ENCODE data around the gene IL3.

Gene IL3

GRCh38 chr5:132022737-132023136 lies 37.7 kb upstream of the IL3 start:
- no peaks in the 10 kb centered on the region for H3K9me3 Mint-ChIP-seq
- peaks cover 38% of the 10 kb centered on the region for H3K4me1 Mint-ChIP-seq
- H3K27ac Mint-ChIP-seq = peak overlapping the region; percentile 86
- peak overlapping the region; percentile 49 for H3K4me3 Mint-ChIP-seq
- H3K36me3 Mint-ChIP-seq = peaks cover 2% of the 10 kb centered on the region
- peaks cover under 1% of the 10 kb centered on the region for H3K27me3 Mint-ChIP-seq

- Mint-ChIP-seq H3K36me3 (peaks cover 2% of the 10 kb centered on the region), H3K27me3 (peaks cover 1% of the 10 kb centered on the region), H3K27ac (peak overlapping the region; percentile 76), H3K4me3 (peak overlapping the region; percentile 49), H3K9me3 (no peaks in the 10 kb centered on the region), H3K4me1 (peaks cover 37% of the 10 kb centered on the region)
Observed at GRCh38 chr5:132023258-132024116, 37.0 kb upstream of the IL3 start.

- H3K4me1 Mint-ChIP-seq = peaks cover 32% of the 10 kb centered on the region
- H3K9me3 Mint-ChIP-seq = no peaks in the 10 kb centered on the region
- H3K4me3 Mint-ChIP-seq = no peak overlapping the region
- H3K27ac Mint-ChIP-seq = no peak overlapping the region
- peaks cover 2% of the 10 kb centered on the region for H3K36me3 Mint-ChIP-seq
- peaks cover 1% of the 10 kb centered on the region for H3K27me3 Mint-ChIP-seq
Observed at GRCh38 chr5:132024117-132024435, 36.4 kb upstream of the IL3 start.

GRCh38 chr5:132024789-132025402 lies 35.6 kb upstream of the IL3 start:
- Mint-ChIP-seq H3K27me3 (peaks cover 1% of the 10 kb centered on the region), H3K4me3 (no peak overlapping the region), H3K4me1 (peaks cover 26% of the 10 kb centered on the region), H3K9me3 (no peaks in the 10 kb centered on the region), H3K27ac (no peak overlapping the region), H3K36me3 (peaks cover 2% of the 10 kb centered on the region)

GRCh38 chr5:132025403-132025971 lies 35.0 kb upstream of the IL3 start:
- Mint-ChIP-seq H3K9me3 (no peaks in the 10 kb centered on the region), H3K36me3 (peaks cover 2% of the 10 kb centered on the region), H3K4me3 (no peak overlapping the region), H3K4me1 (peaks cover 20% of the 10 kb centered on the region), H3K27me3 (peaks cover 1% of the 10 kb centered on the region), H3K27ac (no peak overlapping the region)

GRCh38 chr5:132026516-132027008 lies 33.9 kb upstream of the IL3 start:
- Mint-ChIP-seq H3K27me3 (peaks cover 1% of the 10 kb centered on the region), H3K4me1 (peaks cover 11% of the 10 kb centered on the region), H3K4me3 (no peak overlapping the region), H3K27ac (no peak overlapping the region), H3K36me3 (peaks cover 2% of the 10 kb centered on the region), H3K9me3 (no peaks in the 10 kb centered on the region)

GRCh38 chr5:132027027-132027426 lies 33.4 kb upstream of the IL3 start:
- Mint-ChIP-seq H3K27me3 (peaks cover 1% of the 10 kb centered on the region), H3K4me1 (peaks cover 11% of the 10 kb centered on the region), H3K36me3 (peaks cover 2% of the 10 kb centered on the region), H3K4me3 (no peak overlapping the region), H3K9me3 (no peaks in the 10 kb centered on the region), H3K27ac (no peak overlapping the region)

- no peak overlapping the region for H3K27ac Mint-ChIP-seq
- peaks cover 8% of the 10 kb centered on the region for H3K36me3 Mint-ChIP-seq
- H3K4me3 Mint-ChIP-seq = no peak overlapping the region
- peaks cover 17% of the 10 kb centered on the region for H3K9me3 Mint-ChIP-seq
- H3K27me3 Mint-ChIP-seq = peaks cover 4% of the 10 kb centered on the region
- peaks cover 11% of the 10 kb centered on the region for H3K4me1 Mint-ChIP-seq
Observed at GRCh38 chr5:132029609-132030330, 30.7 kb upstream of the IL3 start.

DNA sequence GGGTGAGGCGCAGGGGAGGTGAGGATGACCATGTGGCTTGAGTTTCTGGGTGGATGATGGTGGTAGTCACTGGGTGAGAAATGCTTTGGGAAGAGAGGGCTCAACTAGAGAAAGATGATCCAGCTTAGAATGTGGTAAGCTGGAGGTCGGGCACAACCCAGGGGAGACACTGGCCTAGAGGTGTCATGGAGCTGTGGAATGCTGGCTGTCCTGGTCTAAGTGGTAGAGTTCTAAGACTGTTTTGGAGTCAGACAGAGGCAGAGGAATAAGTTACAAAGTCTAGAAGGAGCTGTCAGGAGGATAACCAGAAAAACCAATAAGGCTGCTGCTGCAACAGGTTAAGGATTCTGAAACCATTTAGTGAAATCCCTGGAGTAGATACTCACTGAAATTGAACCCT lies 29.8 kb upstream of the IL3 start:
- peaks cover 8% of the 10 kb centered on the region for H3K36me3 Mint-ChIP-seq
- H3K4me1 Mint-ChIP-seq = peaks cover 11% of the 10 kb centered on the region
- no peak overlapping the region for H3K4me3 Mint-ChIP-seq
- H3K27ac Mint-ChIP-seq = no peak overlapping the region
- peaks cover 17% of the 10 kb centered on the region for H3K9me3 Mint-ChIP-seq
- peaks cover 4% of the 10 kb centered on the region for H3K27me3 Mint-ChIP-seq

DNA sequence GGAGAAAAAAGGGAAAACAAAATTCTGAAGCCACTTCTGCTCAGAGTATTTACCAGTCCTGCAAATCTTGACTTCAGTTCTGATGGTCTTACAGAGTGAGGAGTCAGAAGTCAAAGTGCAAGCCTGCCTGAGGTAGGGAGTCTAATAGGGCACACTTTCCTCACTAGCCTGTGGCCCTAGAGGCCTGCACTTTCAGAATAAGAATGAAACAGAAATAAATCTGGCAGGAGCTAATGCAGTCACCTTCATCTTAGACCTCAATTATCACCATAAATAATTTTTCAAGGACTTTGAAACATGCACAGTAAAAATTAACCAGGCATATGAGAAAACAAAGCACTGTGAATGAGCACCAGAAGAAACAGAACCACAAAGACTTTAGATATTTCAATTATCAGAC lies 28.3 kb upstream of the IL3 start:
- peaks cover 4% of the 10 kb centered on the region for H3K27me3 Mint-ChIP-seq
- peaks cover 17% of the 10 kb centered on the region for H3K9me3 Mint-ChIP-seq
- peaks cover 14% of the 10 kb centered on the region for H3K4me1 Mint-ChIP-seq
- no peak overlapping the region for H3K4me3 Mint-ChIP-seq
- peaks cover 8% of the 10 kb centered on the region for H3K36me3 Mint-ChIP-seq
- H3K27ac Mint-ChIP-seq = no peak overlapping the region

DNA sequence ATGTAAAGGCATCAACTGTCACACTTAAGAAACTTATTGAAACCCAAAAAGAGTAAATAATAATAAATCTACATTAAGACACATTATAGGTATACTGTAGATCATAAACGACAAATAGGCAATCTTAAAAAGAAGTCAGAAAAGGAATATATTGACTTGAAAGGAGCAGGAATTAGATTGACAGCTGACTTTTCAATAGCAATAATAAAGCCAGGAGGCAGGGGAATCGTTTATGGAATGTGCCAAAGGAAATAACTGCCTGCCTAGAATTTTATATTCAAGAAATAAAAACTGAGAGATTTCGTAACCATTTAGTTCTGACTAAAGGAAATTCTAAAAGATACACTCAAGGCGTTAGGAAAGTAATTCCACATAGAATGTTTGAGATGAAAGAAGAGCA lies 27.3 kb upstream of the IL3 start:
- H3K9me3 Mint-ChIP-seq = peaks cover 17% of the 10 kb centered on the region
- H3K27ac Mint-ChIP-seq = no peak overlapping the region
- peaks cover 8% of the 10 kb centered on the region for H3K36me3 Mint-ChIP-seq
- peaks cover 3% of the 10 kb centered on the region for H3K27me3 Mint-ChIP-seq
- H3K4me1 Mint-ChIP-seq = peaks cover 16% of the 10 kb centered on the region
- no peak overlapping the region for H3K4me3 Mint-ChIP-seq

DNA sequence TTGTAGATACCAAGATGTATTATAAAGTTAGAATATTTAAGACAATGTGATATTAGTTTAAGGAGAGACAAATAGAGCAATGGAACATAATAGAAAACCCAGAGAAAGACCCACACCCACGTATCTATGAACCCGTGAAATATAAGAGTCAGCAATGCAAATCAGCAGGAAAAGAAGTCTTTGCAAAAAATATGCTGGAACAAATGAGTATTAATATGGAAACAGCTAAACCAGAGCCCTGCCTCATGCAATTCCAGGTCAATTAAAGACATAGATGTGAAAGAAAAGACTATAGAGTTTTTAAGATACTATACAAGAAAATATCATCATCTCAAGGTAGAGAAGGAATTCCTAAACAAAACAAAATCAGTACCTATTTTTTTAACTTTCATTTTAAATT lies 23.1 kb upstream of the IL3 start:
- H3K27me3 Mint-ChIP-seq = peaks cover 9% of the 10 kb centered on the region
- peaks cover 21% of the 10 kb centered on the region for H3K4me1 Mint-ChIP-seq
- H3K27ac Mint-ChIP-seq = no peak overlapping the region
- peaks cover 21% of the 10 kb centered on the region for H3K9me3 Mint-ChIP-seq
- no peak overlapping the region for H3K4me3 Mint-ChIP-seq
- H3K36me3 Mint-ChIP-seq = peaks cover 13% of the 10 kb centered on the region

DNA sequence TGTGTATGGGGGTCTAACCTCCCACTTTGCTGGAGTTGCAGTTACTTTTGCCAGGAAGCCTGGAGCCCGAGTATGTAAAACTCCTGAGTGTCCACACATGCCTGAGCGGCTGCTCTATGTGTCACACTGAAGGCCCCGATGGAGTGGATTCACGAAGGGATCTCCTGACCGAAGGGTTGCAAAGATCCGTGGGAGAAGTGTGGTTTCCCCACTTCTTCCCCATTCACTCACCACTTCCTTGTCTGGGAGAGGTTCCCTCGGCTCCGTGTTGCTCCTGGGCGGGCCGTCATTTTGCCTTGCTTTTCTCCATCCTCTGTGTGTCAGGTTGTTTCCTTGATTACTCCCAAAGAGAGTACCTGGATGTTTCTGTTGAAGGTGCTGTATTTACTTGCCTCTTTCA lies 16.2 kb upstream of the IL3 start:
- no peak overlapping the region for H3K4me3 Mint-ChIP-seq
- no peak overlapping the region for H3K27ac Mint-ChIP-seq

DNA sequence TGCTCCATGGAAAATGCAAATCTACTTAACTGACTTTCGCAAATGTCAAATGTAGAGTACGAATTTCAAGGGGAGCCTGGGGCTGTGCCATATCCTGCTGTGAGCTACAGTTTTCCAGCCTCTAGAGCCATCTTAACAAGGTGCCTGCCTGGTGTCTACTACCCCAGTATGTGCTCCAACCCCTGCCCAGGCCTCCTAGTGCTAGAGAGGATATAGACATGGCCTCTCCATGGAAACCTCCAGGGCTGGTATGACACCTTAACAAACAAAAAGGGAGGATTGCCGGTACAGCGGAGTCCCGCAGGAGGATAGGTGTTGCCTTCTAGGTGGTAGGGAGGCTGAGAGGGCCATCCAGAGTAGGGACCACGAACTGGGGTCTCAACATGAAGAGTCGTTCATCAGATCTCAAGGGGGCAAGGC lies 13.6 kb upstream of the IL3 start:
- H3K27ac Mint-ChIP-seq = no peak overlapping the region
- H3K36me3 Mint-ChIP-seq = peaks cover 6% of the 10 kb centered on the region
- no peak overlapping the region for H3K4me3 Mint-ChIP-seq
- H3K27me3 Mint-ChIP-seq = peaks cover 6% of the 10 kb centered on the region
- H3K4me1 Mint-ChIP-seq = no peaks in the 10 kb centered on the region
- H3K9me3 Mint-ChIP-seq = peaks cover 6% of the 10 kb centered on the region

More for the DNA sequence above, 16.2 kb upstream of the IL3 start:
- H3K9me3 Mint-ChIP-seq = peaks cover 7% of the 10 kb centered on the region
- peaks cover 7% of the 10 kb centered on the region for H3K36me3 Mint-ChIP-seq
- no peaks in the 10 kb centered on the region for H3K4me1 Mint-ChIP-seq
- H3K27me3 Mint-ChIP-seq = peaks cover 8% of the 10 kb centered on the region

- no peaks in the 10 kb centered on the region for H3K27me3 Mint-ChIP-seq
- H3K4me1 Mint-ChIP-seq = no peaks in the 10 kb centered on the region
- no peaks in the 10 kb centered on the region for H3K36me3 Mint-ChIP-seq
- no peaks in the 10 kb centered on the region for H3K9me3 Mint-ChIP-seq
- H3K27ac Mint-ChIP-seq = no peak overlapping the region
- no peak overlapping the region for H3K4me3 Mint-ChIP-seq
Observed at GRCh38 chr5:132049093-132049492, 11.4 kb upstream of the IL3 start.

Measured in activated naive CD4-positive, alpha-beta T cell treated with anti-CD3 and anti-CD28 coated beads, Interleukin-2, amount 50 U/mL, for 24 hours (primary cell).